ENCODE data around the gene TSN. TPM values are rescaled to one million over a fixed set of nuclear protein-coding genes. Genes with fewer than 3 reads are reported as not detected.

TSN gene
- total RNA-seq, 1 experiment from 2014 or later, result 102 TPM

GRCh38 chr2:121766624-121767023 is 11.2 kb downstream of the TSN start:
- no peak overlapping the region for H2AK5ac ChIP-seq (ENCODE audit: insufficient read length, low read length)
- no peak overlapping the region for H3K18ac ChIP-seq (ENCODE audit: insufficient read length, low read depth, low read length)
- no peak overlapping the region for H3T11ph ChIP-seq (ENCODE audit: low read length)
- H2BK15ac ChIP-seq (ENCODE audit: low read depth, low read length), result no peak overlapping the region
- no peak overlapping the region for H2BK20ac ChIP-seq (ENCODE audit: low read depth, low read length, poor library complexity, severe bottlenecking)
- H2BK120ac ChIP-seq (ENCODE audit: low read depth, low read length, poor library complexity, severe bottlenecking), result no peak overlapping the region
- no peaks in the 10 kb centered on the region for H3K27me3 Mint-ChIP-seq (ENCODE audit: low read depth)
- no peak overlapping the region for H3K27ac Mint-ChIP-seq
- no peaks in the 10 kb centered on the region for H3K79me2 ChIP-seq (ENCODE audit: insufficient read depth, low read length)
- WGBS (ENCODE audit: extremely low coverage, insufficient read length, low lambda C conversion rate), result no CpG with 5 or more reads among the region's 1 CpG
- H4K8ac ChIP-seq (replicated peaks; ENCODE audit: insufficient read length, low read depth, low read length), result no peak overlapping the region
- no peaks in the 10 kb centered on the region for H3K23me2 ChIP-seq (ENCODE audit: insufficient read length, low read depth, low read length, poor library complexity, severe bottlenecking)
- DNase-seq, result no peak
- no peak overlapping the region for H3K56ac ChIP-seq (ENCODE audit: insufficient read length, low read depth, low read length)
- H4K20me1 ChIP-seq (ENCODE audit: control insufficient read depth, insufficient read depth, insufficient read length), result no peaks in the 10 kb centered on the region
- H3K23ac ChIP-seq (ENCODE audit: insufficient read length, low read depth, low read length), result no peak overlapping the region
- no peaks in the 10 kb centered on the region for H3K4me1 Mint-ChIP-seq
- no peaks in the 10 kb centered on the region for H3K27me3 ChIP-seq (ENCODE audit: insufficient read depth, low read length)
- no peak overlapping the region for H3K4me3 Mint-ChIP-seq
- no peak overlapping the region for H2AFZ ChIP-seq (ENCODE audit: low read length)
- no peaks in the 10 kb centered on the region for H3K9me3 Mint-ChIP-seq
- H4K5ac ChIP-seq (ENCODE audit: insufficient read length, low read depth, low read length), result no peak overlapping the region
- H3K36me3 Mint-ChIP-seq (ENCODE audit: insufficient read depth in 1 of 3, low read depth in 3 of 3), result peaks cover 31 to 74% (median 56%) of the 10 kb centered on the region in 3 experiments; a peak in 6 of 7 replicates
- H3K9me3 ChIP-seq (ENCODE audit: control insufficient read depth, low read depth, low read length), result no peaks in the 10 kb centered on the region
- no peak overlapping the region for H4K91ac ChIP-seq (ENCODE audit: insufficient read length, low read depth, low read length)
- H3K79me1 ChIP-seq (ENCODE audit: insufficient read depth, low read depth, low read length, poor library complexity, severe bottlenecking), result no peaks in the 10 kb centered on the region
- no peak overlapping the region for H2BK12ac ChIP-seq (ENCODE audit: insufficient read length, low read depth, low read length)
- H2BK5ac ChIP-seq (ENCODE audit: insufficient read length, low read length), result no peak overlapping the region
- H3K4me2 ChIP-seq (ENCODE audit: insufficient read depth, insufficient read length, low read length), result no peak overlapping the region
- no peaks in the 10 kb centered on the region for H3K4me1 ChIP-seq (ENCODE audit: insufficient read depth, low read length)
- no peak overlapping the region for H3K14ac ChIP-seq (ENCODE audit: insufficient read depth, low read length)
- no peak overlapping the region for H3K9ac ChIP-seq (ENCODE audit: extremely low read depth, insufficient read length, low read length)
- no peak overlapping the region for H3K27ac ChIP-seq (ENCODE audit: insufficient read length, low read depth, low read length)
- no peak for TF ChIP-seq CTCF (conservative IDR thresholded peaks at IDR 0.05)
- H3K4ac ChIP-seq (ENCODE audit: low read depth, low read length), result no peak overlapping the region
